ENCODE results near the gene GPBP1L1. TPM values are rescaled to one million over a fixed set of nuclear protein-coding genes. Genes with fewer than 3 reads are reported as not detected.
A peak's percentile ranks its signal among the peaks of the same experiment; 100 is the strongest.

GPBP1L1 gene
- total RNA-seq, 3 donors from 2014 or later: 167 to 246 (median 179) TPM

DNA sequence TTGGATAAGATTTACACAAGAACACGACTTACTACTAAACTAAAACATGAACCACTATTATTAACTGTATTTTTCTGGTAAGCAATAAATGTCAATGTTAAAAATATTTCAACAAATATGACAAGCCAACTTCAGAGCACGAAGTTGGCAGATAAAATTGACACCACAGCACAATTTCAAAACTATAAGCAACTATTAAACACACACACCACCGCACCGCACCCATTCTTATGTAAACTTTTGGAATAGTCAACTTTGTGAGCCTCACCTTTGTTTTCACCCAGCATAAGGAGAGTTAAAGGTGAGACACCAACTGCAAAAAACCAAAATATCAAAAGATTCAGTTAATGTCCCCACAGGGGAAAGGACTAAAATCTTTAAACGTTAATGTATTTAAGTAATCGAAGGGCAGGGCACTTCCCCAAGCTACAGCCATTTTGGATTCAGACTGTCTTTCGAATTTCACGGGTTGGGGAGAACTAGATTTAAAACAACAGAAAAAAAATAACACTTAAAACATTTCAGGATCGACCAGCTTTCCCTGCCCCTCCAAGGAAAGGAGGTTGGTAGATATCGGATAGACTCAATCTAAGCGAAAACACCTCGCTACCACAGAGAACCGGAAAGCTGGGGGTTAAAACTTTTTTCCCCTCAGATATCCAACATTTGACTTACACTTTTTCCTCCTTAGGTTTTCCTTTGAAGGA lies 872 bp downstream of the GPBP1L1 start:
- ATAC-seq (no peak), DNase-seq (peak in 1 of 3 donors; percentile 54)
- H3K36me3 ChIP-seq (ENCODE audit: low read depth): no peaks in the 10 kb centered on the region
- peak overlapping the region; percentile 94 for H3K4me3 ChIP-seq
- intact Hi-C loops (cut with DNase I, micrococcal nuclease): no loop called here
- TF ChIP-seq, protein P1, sequence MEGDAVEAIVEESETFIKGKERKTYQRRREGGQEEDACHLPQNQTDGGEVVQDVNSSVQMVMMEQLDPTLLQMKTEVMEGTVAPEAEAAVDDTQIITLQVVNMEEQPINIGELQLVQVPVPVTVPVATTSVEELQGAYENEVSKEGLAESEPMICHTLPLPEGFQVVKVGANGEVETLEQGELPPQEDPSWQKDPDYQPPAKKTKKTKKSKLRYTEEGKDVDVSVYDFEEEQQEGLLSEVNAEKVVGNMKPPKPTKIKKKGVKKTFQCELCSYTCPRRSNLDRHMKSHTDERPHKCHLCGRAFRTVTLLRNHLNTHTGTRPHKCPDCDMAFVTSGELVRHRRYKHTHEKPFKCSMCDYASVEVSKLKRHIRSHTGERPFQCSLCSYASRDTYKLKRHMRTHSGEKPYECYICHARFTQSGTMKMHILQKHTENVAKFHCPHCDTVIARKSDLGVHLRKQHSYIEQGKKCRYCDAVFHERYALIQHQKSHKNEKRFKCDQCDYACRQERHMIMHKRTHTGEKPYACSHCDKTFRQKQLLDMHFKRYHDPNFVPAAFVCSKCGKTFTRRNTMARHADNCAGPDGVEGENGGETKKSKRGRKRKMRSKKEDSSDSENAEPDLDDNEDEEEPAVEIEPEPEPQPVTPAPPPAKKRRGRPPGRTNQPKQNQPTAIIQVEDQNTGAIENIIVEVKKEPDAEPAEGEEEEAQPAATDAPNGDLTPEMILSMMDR (IDR thresholded peaks at IDR 0.05): no peak
- H3K9me3 ChIP-seq: no peaks in the 10 kb centered on the region
- H3K4me1 ChIP-seq (ENCODE audit: low read depth): peaks cover 46% of the 10 kb centered on the region

DNA sequence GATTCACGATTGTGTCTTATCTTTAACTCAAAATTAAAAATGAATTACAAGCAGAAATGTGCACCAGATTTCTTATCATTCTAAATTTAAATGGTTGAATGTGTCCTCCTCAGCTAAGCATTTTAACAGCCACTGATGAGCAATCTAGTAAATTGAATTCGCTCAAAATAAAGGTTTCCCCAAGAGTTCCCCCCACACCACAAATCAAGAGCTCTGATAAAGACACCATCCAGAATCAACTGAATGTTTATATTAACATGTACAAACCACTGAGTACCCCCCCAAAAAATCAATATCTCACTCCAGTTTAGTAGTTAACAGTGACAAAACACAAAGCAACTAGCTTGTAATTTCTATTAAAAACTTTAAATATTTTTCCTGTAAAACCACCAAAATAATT lies 1.9 kb downstream of the GPBP1L1 start:
- intact Hi-C loops (cut with DNase I, micrococcal nuclease): no loop called here

DNA sequence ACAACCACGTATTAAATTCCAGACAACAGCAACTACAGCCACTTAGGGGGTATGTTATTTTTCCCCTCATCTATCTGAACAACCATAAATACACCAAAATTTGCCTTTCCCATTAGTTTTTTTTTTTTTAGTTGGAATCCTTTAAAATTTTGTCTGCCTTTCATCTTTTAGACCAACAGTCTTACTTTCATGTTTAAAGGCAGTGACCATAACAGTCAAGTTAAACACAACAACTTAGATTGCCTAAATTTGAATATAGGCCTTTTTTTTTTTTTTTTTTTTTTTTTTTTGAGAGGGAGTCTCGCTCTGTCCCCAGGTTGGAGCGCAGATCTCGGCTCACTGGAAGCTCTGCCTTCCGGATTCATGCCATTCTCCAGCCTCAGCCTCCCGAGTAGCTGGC lies 3.4 kb downstream of the GPBP1L1 start:
- Histone ChIP-seq H3K36me3 (ENCODE audit: low read depth) (no peaks in the 10 kb centered on the region), H3K4me3 (no peak overlapping the region), H3K9me3 (no peaks in the 10 kb centered on the region), H3K4me1 (ENCODE audit: low read depth) (peaks cover 62% of the 10 kb centered on the region)
- TF ChIP-seq, protein P1 (IDR thresholded peaks at IDR 0.05): no peak
- no peak for ATAC-seq
- intact Hi-C loops (cut with DNase I, micrococcal nuclease): no loop called here
- no peak for DNase-seq

More for the DNA sequence above, 1.9 kb downstream of the GPBP1L1 start:
- TF ChIP-seq, protein P1 (IDR thresholded peaks at IDR 0.05): no peak
- DNase-seq (no peak), ATAC-seq (no peak)
- Histone ChIP-seq H3K4me3 (no peak overlapping the region), H3K9me3 (no peaks in the 10 kb centered on the region), H3K4me1 (ENCODE audit: low read depth) (peaks cover 53% of the 10 kb centered on the region), H3K36me3 (ENCODE audit: low read depth) (no peaks in the 10 kb centered on the region)

DNA sequence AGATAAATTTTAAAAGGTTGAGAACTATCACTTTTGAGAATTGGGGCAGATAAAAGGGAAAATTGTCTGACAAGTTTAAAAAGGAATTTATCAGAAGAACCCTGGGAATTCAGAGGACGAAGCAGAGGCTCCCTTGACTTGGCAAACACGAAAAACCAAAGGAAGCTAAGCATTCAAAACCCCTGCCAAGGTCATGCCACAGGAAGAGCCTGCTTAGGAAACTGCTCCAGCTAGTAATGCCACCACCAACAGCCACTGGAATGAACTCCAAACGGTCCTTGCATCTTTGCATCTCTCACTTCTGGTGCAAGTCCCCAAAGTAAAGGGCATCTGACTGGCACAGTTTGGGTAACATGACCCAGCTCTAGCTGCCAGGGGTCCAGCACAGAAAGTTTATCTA lies 7.2 kb downstream of the GPBP1L1 start:
- Histone ChIP-seq H3K36me3 (ENCODE audit: low read depth) (no peaks in the 10 kb centered on the region), H3K4me3 (no peak overlapping the region), H3K4me1 (ENCODE audit: low read depth) (peaks cover 75% of the 10 kb centered on the region), H3K9me3 (no peaks in the 10 kb centered on the region)
- intact Hi-C loops (cut with DNase I, micrococcal nuclease): no loop called here
- ATAC-seq (no peak), DNase-seq (no peak)
- TF ChIP-seq, protein P1 (IDR thresholded peaks at IDR 0.05): no peak

DNA sequence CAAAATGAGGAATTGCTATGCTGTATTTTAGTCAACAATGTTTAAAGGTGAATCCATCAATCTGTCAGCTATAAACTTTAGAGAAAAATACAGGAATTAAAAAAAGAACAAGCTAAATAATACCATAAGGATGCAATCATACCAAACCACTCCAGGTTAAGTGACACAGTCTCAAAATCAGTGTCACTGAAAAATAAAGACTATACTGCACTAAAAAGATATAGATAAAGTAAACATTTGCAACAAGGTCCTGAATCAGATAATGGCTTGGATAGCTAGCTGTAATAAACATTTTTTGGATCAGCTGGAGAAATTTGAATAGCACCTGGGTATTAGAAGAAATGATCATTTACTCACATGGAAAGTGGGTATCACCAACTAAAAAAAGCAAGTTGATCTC lies 7.8 kb downstream of the GPBP1L1 start:
- no peaks in the 10 kb centered on the region for H3K9me3 ChIP-seq
- ATAC-seq (no peak), DNase-seq (no peak)
- intact Hi-C loops (cut with DNase I, micrococcal nuclease): no loop called here
- H3K4me3 ChIP-seq: no peak overlapping the region
- no peaks in the 10 kb centered on the region for H3K36me3 ChIP-seq (ENCODE audit: low read depth)
- peaks cover 75% of the 10 kb centered on the region for H3K4me1 ChIP-seq (ENCODE audit: low read depth)
- TF ChIP-seq, protein P1 (IDR thresholded peaks at IDR 0.05): no peak

Measured in mucosa of descending colon (tissue), 3 donors.